DMS114 treated with DMSO at 0.1 percent for 48 hours (cell line): Measurements from ENCODE around the gene NIPSNAP2.
"Not testable (repeated sequence)": the region's sequence is repeated elsewhere in the genome, so short reads cannot be mapped to it uniquely, and the experiment has no call there.

Experiments used
- DNase-seq: peaks from one replicate; lab custom pipeline; 2025; ENCODE audit not compliant: unreplicated experiment; lab: John Stamatoyannopoulos, UW

Gene NIPSNAP2

DNA sequence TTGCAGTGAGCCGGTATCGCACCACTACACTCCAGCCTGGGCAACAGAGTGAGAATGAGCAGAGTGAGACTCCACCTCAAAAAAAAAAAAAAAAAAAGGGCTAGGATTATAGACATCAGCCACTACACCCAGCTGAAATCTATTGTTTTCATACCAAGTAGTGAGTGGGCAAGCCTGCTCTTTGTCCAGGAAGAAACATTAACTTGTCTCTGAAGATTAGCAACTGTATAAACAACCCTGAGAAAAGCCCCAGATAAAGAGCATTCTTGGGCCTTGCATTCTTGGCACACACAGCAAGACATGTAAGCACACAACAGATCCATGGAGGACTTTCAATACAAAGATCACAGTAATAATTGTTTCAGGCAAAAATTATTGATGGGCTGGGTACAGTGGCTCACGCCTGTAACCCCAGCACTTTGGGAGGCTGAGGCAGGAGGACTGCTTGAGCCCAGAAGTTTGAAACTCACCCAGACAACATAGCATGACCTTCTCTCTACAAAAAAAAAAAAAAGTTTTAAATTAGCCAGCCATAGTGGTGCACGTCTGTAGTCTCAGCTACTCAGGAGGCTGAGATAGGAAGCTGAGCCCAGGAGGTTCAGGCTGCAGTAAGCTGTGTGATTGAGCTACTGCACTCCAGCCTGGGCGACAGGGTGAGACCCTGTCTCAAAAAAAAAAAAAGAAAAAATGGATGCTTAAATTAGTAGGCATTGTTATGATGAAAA lies 82.5 kb downstream of the NIPSNAP2 start:
- no peak for DNase-seq

GRCh38 chr7:56047446-56048116 lies 83.2 kb downstream of the NIPSNAP2 start:
- not testable (repeated sequence) for DNase-seq

DNA sequence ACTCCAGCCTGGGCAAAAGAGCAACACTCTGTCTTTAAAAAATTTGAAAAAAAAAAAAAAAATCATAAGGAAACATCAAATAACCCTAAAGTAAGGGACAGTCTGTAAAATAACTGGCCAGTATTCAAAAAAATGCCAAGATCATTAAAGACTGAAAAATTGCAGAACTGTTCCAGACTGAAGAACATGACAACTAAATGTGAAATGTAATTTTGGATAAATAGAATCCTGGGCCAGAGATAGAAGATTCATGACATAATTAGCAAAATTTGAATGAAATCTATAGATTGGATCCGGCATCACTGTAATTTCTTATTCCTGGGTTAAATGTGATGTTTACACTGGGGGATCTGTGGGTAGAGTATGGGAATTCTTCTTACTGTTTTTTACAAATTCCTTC lies 83.9 kb downstream of the NIPSNAP2 start:
- no peak for DNase-seq

- DNase-seq, result not testable (repeated sequence)
Observed at GRCh38 chr7:56048763-56049162, 84.4 kb downstream of the NIPSNAP2 start.
